K562 (cell line): Measurements from ENCODE around the gene WSCD2. TPM values are rescaled to one million over a fixed set of nuclear protein-coding genes. Genes with fewer than 3 reads are reported as not detected.

Source experiments
- ATAC-seq: fragments of 200-7000 bp; cut with Tn5 transposase; 3 replicates; pipeline ENCODE4 v1.9.1; 2020; ENCODE audit warnings: moderate library complexity
- BruUV-seq: library from RNA; stranded (reverse); fragments of 400-500 nt; replicated peaks from 2 replicates; lab custom pipeline; 2021; lab: Mats Ljungman, UMichigan
- CTCF ChIA-PET: fragments of 300-600 bp; formaldehyde crosslinking; extraction: SDS; loops from one replicate; lab custom pipeline; 2021; ENCODE audit warnings: low intra/inter-chr PET ratio; lab: Yijun Ruan, JAX
- POLR2A ChIA-PET: fragments of 300-600, 350-650 bp; sonication (Branson Sonifier 250); formaldehyde crosslinking; extraction: SDS; loops from one replicate; lab custom pipeline; 2021; ENCODE audit warnings: antibody characterized with exemption, inconsistent platforms; lab: Yijun Ruan, JAX
- DNase-seq, 4 experiments: peaks; one replicate each; pipeline versions ENCODE4 v3.0.0 to v3.0.0-alpha.2; 2011 to 2018; ENCODE audit warnings: low spot score in 3 of 4, mixed read lengths in 3 of 4; ENCODE audit errors: extremely low read depth in 1 of 4
- FAIRE-seq: peaks from 2 replicates; lab custom pipeline; 2011; peaks lifted over from hg19 to GRCh38; lab: Jason Lieb, UNC
- H2AFZ ChIP-seq: 2 replicates; pipeline ENCODE4 v1.6.0; 2011; ENCODE audit warnings: low read depth, low read length, control low read depth, inconsistent platforms
- H3K27ac ChIP-seq: fragments of 200-600 bp; 3 replicates; pipeline ENCODE4 v1.8.0; 2011; ENCODE audit warnings: low read depth, mild to moderate bottlenecking, control low read depth, inconsistent platforms, low read length, moderate library complexity, mixed read lengths; ENCODE audit errors: extremely low read depth
- H3K27me3 ChIP-seq, 2 experiments: fragments of 300-600 bp in 1 of 2; 2 replicates in 1 of 2; 3 replicates in 1 of 2; pipeline versions ENCODE4 v1.6.0 to v1.8.0; 2011; ENCODE audit warnings: inconsistent platforms in 2 of 2, low read length in 2 of 2, mild to moderate bottlenecking in 1 of 2, mixed read lengths in 1 of 2, moderate library complexity in 1 of 2; ENCODE audit not compliant: control insufficient read depth in 2 of 2, insufficient read depth in 2 of 2
- H3K36me3 ChIP-seq: fragments of 300-600 bp; 3 replicates; pipeline ENCODE4 v1.8.0; 2011; ENCODE audit warnings: mild to moderate bottlenecking, low read length, inconsistent platforms; ENCODE audit not compliant: control insufficient read depth, insufficient read depth
- H3K4me1 ChIP-seq, 2 experiments: fragments of 200-600 bp in 1 of 2; replicated peaks in 1 of 2; 2 replicates in 1 of 2; 3 replicates in 1 of 2; pipeline versions ENCODE4 v1.5.1 to v1.8.0; 2011; ENCODE audit warnings: inconsistent platforms in 2 of 2, low read length in 2 of 2, mild to moderate bottlenecking in 1 of 2, mixed read lengths in 1 of 2, moderate library complexity in 1 of 2; ENCODE audit not compliant: control insufficient read depth in 2 of 2, insufficient read depth in 2 of 2
- H3K4me2 ChIP-seq: 2 replicates; pipeline ENCODE4 v1.6.1; 2011; ENCODE audit warnings: low read length, control low read depth, inconsistent platforms, mixed read lengths; ENCODE audit not compliant: insufficient read depth
- H3K4me3 ChIP-seq: fragments of 200-600 bp; sonication (generic), shearing (Covaris generic); 2 replicates; pipeline ENCODE4 v1.5.1; 2016; ENCODE audit warnings: control low read depth, inconsistent platforms
- H3K79me2 ChIP-seq: fragments of 200-600 bp; 3 replicates; pipeline ENCODE4 v1.8.0; 2011; ENCODE audit warnings: low read length, inconsistent platforms; ENCODE audit not compliant: control insufficient read depth, insufficient read depth
- H3K9ac ChIP-seq, 2 experiments: 2 replicates each; pipeline versions ENCODE4 v1.6.0 to v1.6.1; 2011; ENCODE audit warnings: low read depth in 2 of 2, low read length in 2 of 2, control low read depth in 1 of 2, inconsistent platforms in 1 of 2, mild to moderate bottlenecking in 1 of 2, mixed read lengths in 1 of 2; ENCODE audit not compliant: insufficient read depth in 1 of 2
- H3K9me1 ChIP-seq: one replicate; pipeline ENCODE4 v1.6.0; 2011; ENCODE audit warnings: inconsistent platforms, mild to moderate bottlenecking, low read length, moderate library complexity; ENCODE audit not compliant: control insufficient read depth, insufficient read depth
- H3K9me3 ChIP-seq: replicated peaks from 2 replicates; pipeline ENCODE4 v1.5.1; 2011; ENCODE audit warnings: low read depth, low read length, inconsistent platforms; ENCODE audit not compliant: control insufficient read depth, insufficient read depth
- H4K20me1 ChIP-seq: replicated peaks from 2 replicates; pipeline ENCODE4 v1.6.1; 2011; ENCODE audit warnings: low read length, inconsistent platforms, mixed read lengths; ENCODE audit not compliant: control insufficient read depth, insufficient read depth
- ETV1 ChIP-seq: fragments of 450-650 bp; conservative IDR thresholded peaks from 2 replicates; pipeline ENCODE4 v1.6.1; 2016; ENCODE audit warnings: missing genetic modification characterization, control low read depth, low read depth, missing compliant biosample characterization
- HOXB6 ChIP-seq: fragments of 250-450 bp; sonication (Bioruptor Pico); IDR thresholded peaks from 2 replicates; pipeline ENCODE4 v1.5.1; 2022; ENCODE audit warnings: mild to moderate bottlenecking, borderline replicate concordance
- NFYB ChIP-seq: IDR thresholded peaks from 2 replicates; pipeline ENCODE4 v1.6.1; 2011; ENCODE audit warnings: mild to moderate bottlenecking, moderate library complexity; ENCODE audit not compliant: insufficient read length; ENCODE audit errors: extremely low read depth
- RBM25 ChIP-seq: fragments of 200-400 bp; formaldehyde crosslinking; IDR thresholded peaks from 2 replicates; pipeline ENCODE4 v1.6.1; 2018; ENCODE audit warnings: low read length, low read depth, moderate library complexity; ENCODE audit not compliant: severe bottlenecking
- ZNF217 ChIP-seq: sonication (generic); formaldehyde crosslinking; IDR thresholded peaks from 2 replicates; pipeline ENCODE4 v1.8.0; 2022; ENCODE audit warnings: mild to moderate bottlenecking, missing genetic modification reagents
- ZNF445 ChIP-seq: fragments of 250-450 bp; sonication (Bioruptor Pico); IDR thresholded peaks from 2 replicates; pipeline ENCODE4 v1.4.0; 2020; ENCODE audit warnings: low read depth, mild to moderate bottlenecking, moderate library complexity
- WGBS: fragments of 100-300 bp; shearing (Covaris generic); methylation state at CpG from one replicate; pipeline ENCODE4 v1.1.6; 2016; ENCODE audit warnings: low coverage, mixed read lengths; ENCODE audit not compliant: insufficient coverage; ENCODE audit errors: missing lambda C conversion rate; 5-methylcytosine and 5-hydroxymethylcytosine counted together
- in situ Hi-C: fragments of 300-500 bp; cut with MboI; formaldehyde crosslinking; loops from 4 replicates; pipeline ENCODE4 v1.15.0; 2018; ENCODE audit warnings: inconsistent platforms, mixed read lengths
- intact Hi-C: fragments of 100-400 bp; cut with micrococcal nuclease; formaldehyde crosslinking; loops from 2 replicates; pipeline ENCODE4 v1.14.2; 2022
- polyA plus RNA-seq, 8 experiments: library from polyadenylated mRNA; depleted of rRNA in 4 of 8; stranded (reverse) in 5 of 8; unstranded in 3 of 8; fragments of >200 nt; fragmentation: Nextera tagmentation in 2 of 8; fragmentation: Illumina TruSeq in 1 of 8; extraction: Ambion mirVana in 2 of 8; extraction: Trizol in 1 of 8; gene quantifications; 2 replicates each; pipeline versions ENCODE4 v1.2.1 to v1.2.3, GENCODE V29; 2011 to 2014; ENCODE audit warnings: inconsistent platforms in 1 of 8, missing spikeins in 1 of 8
- total RNA-seq, 7 experiments: library from RNA; depleted of rRNA in 6 of 7; stranded (reverse); fragments of >200 nt in 6 of 7; fragmentation: Illumina TruSeq in 2 of 7; extraction: Trizol in 2 of 7; gene quantifications; 2 replicates each; pipeline versions ENCODE4 v1.2.1 to v1.2.3, GENCODE V29; 2011 to 2021; ENCODE audit warnings: low replicate concordance in 1 of 7
- TF ChIP-seq, protein P1 (sequence below): sonication (generic); formaldehyde crosslinking; IDR thresholded peaks from 2 replicates; pipeline ENCODE4 v1.5.0; 2020; ENCODE audit warnings: missing genetic modification reagents
- TF ChIP-seq, protein P2 (sequence below), 2 experiments: IDR thresholded peaks in 1 of 2; conservative IDR thresholded peaks in 1 of 2; 2 replicates each; pipeline ENCODE4 v1.6.1; 2016; ENCODE audit warnings: low read depth in 2 of 2, mild to moderate bottlenecking in 1 of 2, missing compliant biosample characterization in 1 of 2, missing genetic modification characterization in 1 of 2, moderate library complexity in 1 of 2

Gene WSCD2
- total and polyA plus RNA-seq, 9 of the 15 experiments (the other 6 are each of a cell fraction or from before 2014, with no cell fraction given) = 0.72 to 14.1 (median 4.0) TPM

GRCh38 chr12:108097160-108097911 is 31.8 kb upstream of the WSCD2 start:
- intact Hi-C loops = loop anchor here (10.0 kb wide), 1 partner anchor 397 kb away; no protein-coding TSS in a partner anchor
- no peak overlapping the region for H3K4me2 ChIP-seq
- FAIRE-seq (no peak), ATAC-seq (no peak)
- H2AFZ ChIP-seq = no peak overlapping the region
- POLR2A ChIA-PET = no interaction called here
- H3K27ac ChIP-seq = no peak overlapping the region
- no peak overlapping the region for H3K4me3 ChIP-seq
- H3K9ac ChIP-seq = no peak overlapping the region
- TF ChIP-seq, protein P1, sequence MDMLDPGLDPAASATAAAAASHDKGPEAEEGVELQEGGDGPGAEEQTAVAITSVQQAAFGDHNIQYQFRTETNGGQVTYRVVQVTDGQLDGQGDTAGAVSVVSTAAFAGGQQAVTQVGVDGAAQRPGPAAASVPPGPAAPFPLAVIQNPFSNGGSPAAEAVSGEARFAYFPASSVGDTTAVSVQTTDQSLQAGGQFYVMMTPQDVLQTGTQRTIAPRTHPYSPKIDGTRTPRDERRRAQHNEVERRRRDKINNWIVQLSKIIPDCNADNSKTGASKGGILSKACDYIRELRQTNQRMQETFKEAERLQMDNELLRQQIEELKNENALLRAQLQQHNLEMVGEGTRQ (CRISPR knock-in tag) = peak; percentile 21; the same call in 1 of the 2 replicates
- TF ChIP-seq ZNF217 (CRISPR knock-in tag) (no peak), HOXB6 (CRISPR knock-in tag) (no peak), ZNF445 (CRISPR knock-in tag) (no peak), NFYB (peak; percentile 92), RBM25 (peak; percentile 57), ETV1 (tag) (no peak)
- TF ChIP-seq, protein P2, sequence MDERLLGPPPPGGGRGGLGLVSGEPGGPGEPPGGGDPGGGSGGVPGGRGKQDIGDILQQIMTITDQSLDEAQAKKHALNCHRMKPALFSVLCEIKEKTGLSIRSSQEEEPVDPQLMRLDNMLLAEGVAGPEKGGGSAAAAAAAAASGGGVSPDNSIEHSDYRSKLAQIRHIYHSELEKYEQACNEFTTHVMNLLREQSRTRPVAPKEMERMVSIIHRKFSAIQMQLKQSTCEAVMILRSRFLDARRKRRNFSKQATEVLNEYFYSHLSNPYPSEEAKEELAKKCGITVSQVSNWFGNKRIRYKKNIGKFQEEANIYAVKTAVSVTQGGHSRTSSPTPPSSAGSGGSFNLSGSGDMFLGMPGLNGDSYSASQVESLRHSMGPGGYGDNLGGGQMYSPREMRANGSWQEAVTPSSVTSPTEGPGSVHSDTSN (CRISPR knock-in tag; IDR thresholded peaks at IDR 0.05; ENCODE audit: low read depth) = no peak
- TF ChIP-seq, protein P2 (tag; conservative IDR thresholded peaks at IDR 0.05; ENCODE audit: low read depth) = no peak
- TF ChIP-seq, all 486 proteins: peak for 3
- in situ Hi-C loops = loop anchor here (5.0 kb wide), 1 partner anchor 100 kb away; no protein-coding TSS in a partner anchor
- no peaks in the 10 kb centered on the region for H3K9me3 ChIP-seq
- CTCF ChIA-PET = interaction anchor here (0.6 kb wide), 1 partner anchor 98 kb away, joined by 3 read pairs; no protein-coding TSS in a partner anchor
- no peaks in the 10 kb centered on the region for H3K79me2 ChIP-seq
- BruUV-seq = no TSS peak
- H3K4me1 ChIP-seq = peaks cover 4 to 10% of the 10 kb centered on the region in 2 experiments; a peak in 4 of 5 replicates
- peak in 2 of 4 experiments; percentile 24 to 26 for DNase-seq
- H4K20me1 ChIP-seq = no peaks in the 10 kb centered on the region
- 15% methylated on average over 3 of the region's 3 CpGs for WGBS
- peaks cover 9 to 11% of the 10 kb centered on the region in 2 experiments; a peak in 3 of 5 replicates for H3K27me3 ChIP-seq
- H3K36me3 ChIP-seq = no peaks in the 10 kb centered on the region
- H3K9me1 ChIP-seq = no peaks in the 10 kb centered on the region
